MM.1S (cell line): ENCODE measurements around the gene PDE6A.

Source experiments
- CTCF ChIP-seq: fragments of 300-600 bp; sonication (generic); IDR thresholded peaks from 2 replicates; pipeline ENCODE4 v1.5.1; 2016; ENCODE audit warnings: antibody characterized with exemption, low read length, mixed read lengths
- EZH2 ChIP-seq: fragments of 300-600 bp; sonication (generic); optimal IDR thresholded peaks from 2 replicates; pipeline ENCODE3; 2017; ENCODE audit warnings: low read depth, mild to moderate bottlenecking, antibody characterized with exemption, low read length, mixed read lengths
- EZH2phosphoT487 ChIP-seq: fragments of 300-600 bp; sonication (generic); IDR thresholded peaks from 2 replicates; pipeline ENCODE4 v1.6.1; 2018; ENCODE audit warnings: antibody characterized with exemption, low read length

GRCh38 chr5:149845601-149846000, 99.0 kb downstream of the PDE6A start:
- TF ChIP-seq CTCF (no peak), EZH2 (no peak), EZH2phosphoT487 (no peak)
